Measurements from ENCODE around the gene RSPO3. TPM values are rescaled to one million over a fixed set of nuclear protein-coding genes. Genes with fewer than 3 reads are reported as not detected.

RSPO3 gene
- total and polyA plus RNA-seq, 2 of the 13 experiments (the other 11 are each of a cell fraction or from before 2014, with no cell fraction given): not detected

DNA sequence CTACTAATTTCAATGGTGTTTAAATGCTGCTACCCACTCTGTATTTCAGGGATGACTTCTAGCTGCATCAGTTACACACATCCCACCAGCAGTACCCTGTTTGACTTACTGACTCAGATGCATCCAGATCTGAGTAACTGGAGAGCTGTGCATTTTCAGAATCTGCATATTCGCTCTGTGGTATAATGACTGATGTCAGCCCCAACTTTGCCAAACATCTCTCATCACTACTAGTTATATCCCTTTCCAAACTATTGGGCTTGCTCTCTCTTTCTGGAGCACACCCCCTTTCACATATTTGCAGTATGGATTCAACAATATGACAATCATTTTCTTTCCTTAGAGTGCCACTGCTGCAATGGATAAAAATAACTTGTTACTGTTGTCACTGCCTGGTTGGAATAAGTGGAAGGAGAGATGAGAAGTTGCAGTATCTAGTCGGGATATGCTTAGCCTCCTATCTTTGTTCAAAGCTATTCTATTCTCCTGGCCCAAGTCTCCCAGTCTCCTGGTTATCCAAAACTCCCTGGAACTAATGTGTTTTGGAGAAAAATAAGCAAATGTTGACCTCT, 3.3 kb upstream of the RSPO3 start:
- H3K9ac ChIP-seq (ENCODE audit: insufficient read depth, low read depth, low read length): no peak overlapping the region
- ChIA-PET POLR2A (no interaction called here), CTCF (ENCODE audit: low intra/inter-chr PET ratio, low total read pairs) (no interaction called here)
- no peak overlapping the region for H3K4me3 ChIP-seq (replicated peaks in 1 of 3; ENCODE audit: insufficient read depth in 1 of 3, low read depth in 2 of 3, low read length in 3 of 3)
- H3K27me3 ChIP-seq (ENCODE audit: control insufficient read depth in 1 of 2, insufficient read depth in 2 of 2, low read length in 2 of 2): peaks cover 8 to 32% of the 10 kb centered on the region in 2 experiments; a peak in 3 of 5 replicates
- no peaks in the 10 kb centered on the region for H4K20me1 ChIP-seq (ENCODE audit: insufficient read depth, low read length)
- in situ Hi-C loops (cut with HindIII; ENCODE audit: extremely low pct_ligation_motif_present, low pct_unique_long_range_greater_than_20kb): loop anchor here (25.0 kb wide), 4 partner anchors 303 to 1803 kb away; partner anchors contain the start of gene HDDC2
- ATAC-seq: no peak
- no peak overlapping the region for H3K27ac ChIP-seq (ENCODE audit: extremely low read length, insufficient read depth, low read length)
- no peaks in the 10 kb centered on the region for H3K36me3 ChIP-seq (replicated peaks in 1 of 2; ENCODE audit: control insufficient read depth in 1 of 2, insufficient read depth in 2 of 2, low read length in 2 of 2)
- H3K9me3 ChIP-seq (ENCODE audit: low read length): no peaks in the 10 kb centered on the region
- intact Hi-C loops (cut with micrococcal nuclease; ENCODE audit: unreplicated experiment): no loop called here
- H2AFZ ChIP-seq (ENCODE audit: low read length): no peak overlapping the region
- no TSS peak for BruUV-seq (replicated peaks)
- H3K4me2 ChIP-seq (ENCODE audit: low read depth, low read length): no peak overlapping the region
- 4% methylated on average over 2 of the region's 2 CpGs for WGBS (ENCODE audit: low lambda C conversion rate)
- no peaks in the 10 kb centered on the region for H3K79me2 ChIP-seq (ENCODE audit: insufficient read depth, low read length)
- DNase-seq (ENCODE audit: low spot score): no peak
- no peak for FAIRE-seq
- no peaks in the 10 kb centered on the region for H3K4me1 ChIP-seq (ENCODE audit: insufficient read depth, low read length)
- TF ChIP-seq ZSCAN9 (CRISPR knock-in tag; IDR thresholded peaks at IDR 0.05; ENCODE audit: borderline replicate concordance) (no peak), POLR2AphosphoS2 (IDR thresholded peaks at IDR 0.05; ENCODE audit: low read depth, low read length) (no peak), ZNF230 (CRISPR knock-in tag; IDR thresholded peaks at IDR 0.05) (no peak), MXI1 (IDR thresholded peaks at IDR 0.05; ENCODE audit: borderline replicate concordance, low read depth, low read length) (no peak), ETV5 (CRISPR knock-in tag; IDR thresholded peaks at IDR 0.05; ENCODE audit: borderline replicate concordance) (no peak), FOXK1 (CRISPR knock-in tag; IDR thresholded peaks at IDR 0.05; ENCODE audit: borderline replicate concordance, low read depth) (no peak), TRIM24 (CRISPR knock-in tag; IDR thresholded peaks at IDR 0.05) (no peak), ZNF746 (CRISPR knock-in tag; IDR thresholded peaks at IDR 0.05) (no peak)
- TF ChIP-seq, protein P1, sequence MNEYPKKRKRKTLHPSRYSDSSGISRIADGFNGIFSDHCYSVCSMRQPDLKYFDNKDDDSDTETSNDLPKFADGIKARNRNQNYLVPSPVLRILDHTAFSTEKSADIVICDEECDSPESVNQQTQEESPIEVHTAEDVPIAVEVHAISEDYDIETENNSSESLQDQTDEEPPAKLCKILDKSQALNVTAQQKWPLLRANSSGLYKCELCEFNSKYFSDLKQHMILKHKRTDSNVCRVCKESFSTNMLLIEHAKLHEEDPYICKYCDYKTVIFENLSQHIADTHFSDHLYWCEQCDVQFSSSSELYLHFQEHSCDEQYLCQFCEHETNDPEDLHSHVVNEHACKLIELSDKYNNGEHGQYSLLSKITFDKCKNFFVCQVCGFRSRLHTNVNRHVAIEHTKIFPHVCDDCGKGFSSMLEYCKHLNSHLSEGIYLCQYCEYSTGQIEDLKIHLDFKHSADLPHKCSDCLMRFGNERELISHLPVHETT (CRISPR knock-in tag; conservative IDR thresholded peaks at IDR 0.05): no peak
- TF ChIP-seq, protein P2, sequence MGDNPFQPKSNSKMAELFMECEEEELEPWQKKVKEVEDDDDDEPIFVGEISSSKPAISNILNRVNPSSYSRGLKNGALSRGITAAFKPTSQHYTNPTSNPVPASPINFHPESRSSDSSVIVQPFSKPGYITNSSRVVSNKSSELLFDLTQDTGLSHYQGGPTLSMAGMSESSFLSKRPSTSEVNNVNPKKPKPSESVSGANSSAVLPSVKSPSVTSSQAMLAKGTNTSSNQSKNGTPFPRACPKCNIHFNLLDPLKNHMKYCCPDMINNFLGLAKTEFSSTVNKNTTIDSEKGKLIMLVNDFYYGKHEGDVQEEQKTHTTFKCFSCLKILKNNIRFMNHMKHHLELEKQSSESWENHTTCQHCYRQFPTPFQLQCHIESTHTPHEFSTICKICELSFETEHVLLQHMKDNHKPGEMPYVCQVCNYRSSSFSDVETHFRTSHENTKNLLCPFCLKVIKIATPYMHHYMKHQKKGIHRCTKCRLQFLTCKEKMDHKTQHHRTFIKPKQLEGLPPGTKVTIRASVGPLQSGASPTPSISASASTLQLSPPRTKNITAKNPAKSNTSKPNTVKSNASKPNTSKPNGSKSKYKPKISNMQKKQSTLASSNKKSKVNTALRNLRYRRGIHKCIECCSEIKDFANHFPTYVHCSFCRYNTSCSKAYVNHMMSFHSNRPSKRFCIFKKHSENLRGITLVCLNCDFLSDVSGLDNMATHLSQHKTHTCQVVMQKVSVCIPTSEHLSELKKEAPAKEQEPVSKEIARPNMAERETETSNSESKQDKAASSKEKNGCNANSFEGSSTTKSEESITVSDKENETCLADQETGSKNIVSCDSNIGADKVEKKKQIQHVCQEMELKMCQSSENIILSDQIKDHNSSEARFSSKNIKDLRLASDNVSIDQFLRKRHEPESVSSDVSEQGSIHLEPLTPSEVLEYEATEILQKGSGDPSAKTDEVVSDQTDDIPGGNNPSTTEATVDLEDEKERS (CRISPR knock-in tag; IDR thresholded peaks at IDR 0.05): no peak
- TF ChIP-seq, protein P3, sequence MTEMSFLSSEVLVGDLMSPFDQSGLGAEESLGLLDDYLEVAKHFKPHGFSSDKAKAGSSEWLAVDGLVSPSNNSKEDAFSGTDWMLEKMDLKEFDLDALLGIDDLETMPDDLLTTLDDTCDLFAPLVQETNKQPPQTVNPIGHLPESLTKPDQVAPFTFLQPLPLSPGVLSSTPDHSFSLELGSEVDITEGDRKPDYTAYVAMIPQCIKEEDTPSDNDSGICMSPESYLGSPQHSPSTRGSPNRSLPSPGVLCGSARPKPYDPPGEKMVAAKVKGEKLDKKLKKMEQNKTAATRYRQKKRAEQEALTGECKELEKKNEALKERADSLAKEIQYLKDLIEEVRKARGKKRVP (CRISPR knock-in tag; IDR thresholded peaks at IDR 0.05): no peak

All from HepG2 (cell line).